Measurements from ENCODE around the gene SEC22A. TPM values are rescaled to one million over a fixed set of nuclear protein-coding genes. Genes with fewer than 3 reads are reported as not detected.

SEC22A gene
- total RNA-seq, 1 donor from 2014 or later = 26.9 TPM

GRCh38 chr3:123244128-123244527, 42.4 kb downstream of the SEC22A start:
- no peak for TF ChIP-seq CTCF (IDR thresholded peaks at IDR 0.05; ENCODE audit: insufficient read depth, low read length, poor library complexity, severe bottlenecking)
- DNase-seq (ENCODE audit: low read depth) = no peak
- Histone ChIP-seq H3K36me3 (ENCODE audit: control insufficient read depth, insufficient read depth, low read length) (no peaks in the 10 kb centered on the region), H3K4me3 (ENCODE audit: low read depth, low read length) (no peak overlapping the region), H3K27me3 (ENCODE audit: control insufficient read depth, insufficient read depth, low read length) (no peaks in the 10 kb centered on the region)

GRCh38 chr3:123246866-123247265, 45.1 kb downstream of the SEC22A start:
- TF ChIP-seq CTCF (IDR thresholded peaks at IDR 0.05; ENCODE audit: insufficient read depth, low read length, poor library complexity, severe bottlenecking) = no peak
- H3K36me3 ChIP-seq (ENCODE audit: control insufficient read depth, insufficient read depth, low read length) = no peaks in the 10 kb centered on the region
- no peaks in the 10 kb centered on the region for H3K27me3 ChIP-seq (ENCODE audit: control insufficient read depth, insufficient read depth, low read length)
- DNase-seq (ENCODE audit: low read depth) = no peak
- no peak overlapping the region for H3K4me3 ChIP-seq (ENCODE audit: low read depth, low read length)

GRCh38 chr3:123256256-123256655, 54.5 kb downstream of the SEC22A start:
- DNase-seq (ENCODE audit: low read depth) = no peak
- Histone ChIP-seq H3K36me3 (ENCODE audit: control insufficient read depth, insufficient read depth, low read length) (no peaks in the 10 kb centered on the region), H3K4me3 (ENCODE audit: low read depth, low read length) (no peak overlapping the region), H3K27me3 (ENCODE audit: control insufficient read depth, insufficient read depth, low read length) (no peaks in the 10 kb centered on the region)
- no peak for TF ChIP-seq CTCF (IDR thresholded peaks at IDR 0.05; ENCODE audit: insufficient read depth, low read length, poor library complexity, severe bottlenecking)

GRCh38 chr3:123258359-123258758, 56.6 kb downstream of the SEC22A start:
- no peak overlapping the region for H3K4me3 ChIP-seq (ENCODE audit: low read depth, low read length)
- no peak for TF ChIP-seq CTCF (IDR thresholded peaks at IDR 0.05; ENCODE audit: insufficient read depth, low read length, poor library complexity, severe bottlenecking)
- no peak for DNase-seq (ENCODE audit: low read depth)
- no peaks in the 10 kb centered on the region for H3K27me3 ChIP-seq (ENCODE audit: control insufficient read depth, insufficient read depth, low read length)
- no peaks in the 10 kb centered on the region for H3K36me3 ChIP-seq (ENCODE audit: control insufficient read depth, insufficient read depth, low read length)

GRCh38 chr3:123258811-123259420, 57.2 kb downstream of the SEC22A start:
- no peaks in the 10 kb centered on the region for H3K27me3 ChIP-seq (ENCODE audit: control insufficient read depth, insufficient read depth, low read length)
- no peak overlapping the region for H3K4me3 ChIP-seq (ENCODE audit: low read depth, low read length)
- TF ChIP-seq CTCF (IDR thresholded peaks at IDR 0.05; ENCODE audit: insufficient read depth, low read length, poor library complexity, severe bottlenecking) = peak; percentile 54
- H3K36me3 ChIP-seq (ENCODE audit: control insufficient read depth, insufficient read depth, low read length) = no peaks in the 10 kb centered on the region
- no peak for DNase-seq (ENCODE audit: low read depth)

GRCh38 chr3:123261666-123262065, 59.9 kb downstream of the SEC22A start:
- Histone ChIP-seq H3K36me3 (ENCODE audit: control insufficient read depth, insufficient read depth, low read length) (no peaks in the 10 kb centered on the region), H3K27me3 (ENCODE audit: control insufficient read depth, insufficient read depth, low read length) (no peaks in the 10 kb centered on the region), H3K4me3 (ENCODE audit: low read depth, low read length) (no peak overlapping the region)
- no peak for TF ChIP-seq CTCF (IDR thresholded peaks at IDR 0.05; ENCODE audit: insufficient read depth, low read length, poor library complexity, severe bottlenecking)
- DNase-seq (ENCODE audit: low read depth) = no peak

Data from kidney epithelial cell (primary cell).